Measurements from ENCODE around the gene NKIRAS1.
"Not testable (repeated sequence)": the region's sequence is repeated elsewhere in the genome, so short reads cannot be mapped to it uniquely, and the experiment has no call there.

NKIRAS1 gene

DNA sequence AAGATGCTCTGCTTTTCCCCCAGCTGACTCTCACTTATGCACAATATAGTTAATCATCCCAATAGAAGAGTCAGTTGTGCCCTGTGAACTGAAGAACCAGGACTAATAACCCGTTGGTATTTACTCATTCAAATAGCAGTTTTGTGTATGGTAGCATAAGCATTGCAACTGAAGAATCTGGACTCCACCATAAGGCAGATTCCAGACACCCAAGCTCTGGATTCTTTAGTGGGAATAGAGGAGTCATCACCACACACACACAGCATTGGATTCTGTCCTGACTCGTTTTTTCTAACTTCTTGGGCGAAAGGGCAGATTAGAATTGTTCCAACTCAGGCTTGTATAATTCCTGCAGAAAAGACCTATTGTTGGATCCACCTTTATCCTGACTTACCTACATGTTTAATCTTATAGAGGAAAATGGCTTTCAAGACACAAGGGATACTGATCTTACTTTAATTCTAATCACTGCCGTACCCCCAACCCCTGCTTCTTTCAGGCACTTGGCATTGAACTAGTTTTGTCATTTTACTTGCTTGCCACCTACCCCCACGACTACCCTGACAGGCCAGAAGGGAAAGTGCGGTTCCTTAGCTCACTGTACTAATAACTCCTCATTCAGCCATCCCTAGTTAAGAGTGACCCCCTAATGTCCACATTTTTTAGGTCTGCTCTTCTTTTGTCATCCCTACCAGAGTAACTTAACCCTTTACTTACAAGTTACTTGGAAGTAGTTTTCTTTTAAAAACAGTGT lies 42.3 kb downstream of the NKIRAS1 start:
- Histone ChIP-seq H3K36me3 (peaks cover 29 to 62% (median 46%) of the 10 kb centered on the region in 11 experiments), H3K27me3 (no peaks in the 10 kb centered on the region), H3K4me1 (peaks cover 0 to 8% (median 0%) of the 10 kb centered on the region in 10 experiments; a peak in 3 of 20 replicates), H4K20me1 (peaks cover 51 to 84% (median 73%) of the 10 kb centered on the region in 11 experiments; a peak in 20 of 22 replicates), H3K4me3 (no peak overlapping the region), H3K9me3 (replicated peaks in 1 of 11) (peaks cover 0 to 46% (median 35%) of the 10 kb centered on the region in 11 experiments; a peak in 19 of 22 replicates), H3K4me2 (no peak overlapping the region), H3K27ac (no peak overlapping the region), H3K9ac (no peak overlapping the region)
- no peak for TF ChIP-seq Cebpa-rat (IDR thresholded peaks at IDR 0.05)

GRCh38 chr3:23873941-23874340 lies 42.8 kb downstream of the NKIRAS1 start:
- peaks cover 26 to 60% (median 45%) of the 10 kb centered on the region in 11 experiments for H3K36me3 ChIP-seq
- no peak overlapping the region for H3K4me3 ChIP-seq
- peaks cover 0 to 8% (median 0%) of the 10 kb centered on the region in 10 experiments; a peak in 3 of 20 replicates for H3K4me1 ChIP-seq
- no peak overlapping the region for H3K27ac ChIP-seq
- peaks cover 51 to 84% (median 69%) of the 10 kb centered on the region in 11 experiments; a peak in 20 of 22 replicates for H4K20me1 ChIP-seq
- no peaks in the 10 kb centered on the region for H3K27me3 ChIP-seq
- H3K9ac ChIP-seq, result no peak overlapping the region
- peaks cover 0 to 46% (median 37%) of the 10 kb centered on the region in 11 experiments; a peak in 19 of 22 replicates for H3K9me3 ChIP-seq (replicated peaks in 1 of 11)
- no peak overlapping the region for H3K4me2 ChIP-seq
- TF ChIP-seq Cebpa-rat (IDR thresholded peaks at IDR 0.05), result no peak

DNA sequence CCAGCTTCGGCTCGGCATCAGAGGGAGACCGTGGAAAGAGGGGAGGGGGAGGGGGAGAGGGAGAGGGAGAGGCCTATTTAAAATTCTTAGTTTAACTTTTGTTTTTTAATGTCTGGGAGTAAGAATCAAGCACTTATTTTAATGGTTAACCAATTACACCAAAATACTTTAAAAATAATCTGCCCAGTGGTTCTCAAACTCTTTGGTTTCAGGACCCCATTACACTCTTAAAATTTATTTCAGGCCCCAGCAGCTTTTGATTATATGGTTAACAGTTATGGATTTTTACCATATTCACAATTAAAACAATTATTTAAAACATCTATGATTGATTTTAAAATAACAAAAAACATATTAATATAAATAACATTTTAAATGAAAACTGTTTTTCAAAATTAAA lies 44.5 kb downstream of the NKIRAS1 start:
- Histone ChIP-seq H3K27me3 (no peaks in the 10 kb centered on the region), H3K4me1 (peaks cover 0 to 8% (median 0%) of the 10 kb centered on the region in 10 experiments; a peak in 3 of 20 replicates), H3K9me3 (replicated peaks in 1 of 11) (peaks cover 0 to 39% (median 23%) of the 10 kb centered on the region in 11 experiments; a peak in 19 of 22 replicates), H3K4me3 (no peak overlapping the region), H4K20me1 (peaks cover 39 to 84% (median 67%) of the 10 kb centered on the region in 11 experiments; a peak in 20 of 22 replicates), H3K36me3 (peaks cover 11 to 58% (median 35%) of the 10 kb centered on the region in 11 experiments; a peak in 21 of 22 replicates), H3K4me2 (no peak overlapping the region), H3K27ac (no peak overlapping the region), H3K9ac (no peak overlapping the region)
- no peak for TF ChIP-seq Cebpa-rat (IDR thresholded peaks at IDR 0.05)

GRCh38 chr3:23871361-23871760 lies 45.4 kb downstream of the NKIRAS1 start:
- Histone ChIP-seq H4K20me1 (peaks cover 39 to 84% (median 67%) of the 10 kb centered on the region in 11 experiments; a peak in 20 of 22 replicates), H3K36me3 (peaks cover 8 to 49% (median 26%) of the 10 kb centered on the region in 11 experiments; a peak in 20 of 22 replicates), H3K9me3 (replicated peaks in 1 of 11) (peaks cover 0 to 30% (median 18%) of the 10 kb centered on the region in 11 experiments; a peak in 19 of 22 replicates)
- not testable (repeated sequence) for H3K4me2 ChIP-seq, H3K27ac ChIP-seq, H3K4me1 ChIP-seq, H3K9ac ChIP-seq, H3K27me3 ChIP-seq, H3K4me3 ChIP-seq

GRCh38 chr3:23870663-23871043 lies 46.1 kb downstream of the NKIRAS1 start:
- Histone ChIP-seq H4K20me1 (peaks cover 39 to 84% (median 67%) of the 10 kb centered on the region in 11 experiments), H3K4me1 (peaks cover 0 to 14% (median 7%) of the 10 kb centered on the region in 10 experiments; a peak in 13 of 20 replicates), H3K9me3 (replicated peaks in 1 of 11) (peaks cover 0 to 30% (median 18%) of the 10 kb centered on the region in 11 experiments; a peak in 19 of 22 replicates), H3K36me3 (peaks cover 9 to 47% (median 32%) of the 10 kb centered on the region in 11 experiments; a peak in 21 of 22 replicates)
- H3K27ac ChIP-seq, H3K4me3 ChIP-seq, H3K4me2 ChIP-seq, H3K9ac ChIP-seq, H3K27me3 ChIP-seq: not testable (repeated sequence)

DNA sequence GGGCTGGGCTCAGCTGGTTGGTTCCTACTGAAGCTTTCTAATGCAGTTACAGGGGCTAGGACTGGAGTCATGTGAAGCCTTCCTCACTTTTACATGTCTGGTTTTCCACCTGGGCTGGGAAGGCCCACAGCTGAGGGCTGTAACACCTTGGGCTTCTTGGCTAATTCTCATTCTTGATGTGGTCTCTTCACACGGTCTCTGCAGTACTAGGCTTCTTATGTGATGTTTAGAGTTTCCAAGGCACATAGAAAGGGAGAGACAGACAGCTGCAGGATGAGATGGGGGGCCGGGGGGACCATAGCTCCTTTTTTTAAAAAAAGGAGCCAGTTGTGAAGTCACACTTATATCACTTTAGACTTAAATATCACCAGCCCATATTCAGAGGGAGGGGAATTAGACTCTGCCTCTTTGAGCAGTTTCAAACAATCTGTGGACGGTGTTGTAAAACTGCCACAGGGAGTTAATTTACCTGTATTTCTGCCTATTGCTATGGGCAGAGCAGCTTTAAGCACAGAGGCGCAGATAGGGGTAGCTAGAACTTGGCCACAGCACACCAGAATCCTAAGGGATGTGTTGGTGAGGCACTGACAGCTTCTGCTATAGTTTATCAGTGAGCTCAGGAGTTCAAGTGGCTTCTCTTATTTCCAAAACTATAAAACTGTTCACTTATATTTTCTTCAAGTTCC lies 46.7 kb downstream of the NKIRAS1 start:
- Histone ChIP-seq H3K36me3 (peaks cover 15 to 45% (median 37%) of the 10 kb centered on the region in 11 experiments; a peak in 21 of 22 replicates), H4K20me1 (peaks cover 42 to 84% (median 67%) of the 10 kb centered on the region in 11 experiments), H3K4me1 (peaks cover 0 to 20% (median 12%) of the 10 kb centered on the region in 10 experiments; a peak in 14 of 20 replicates), H3K4me2 (no peak overlapping the region), H3K9ac (no peak overlapping the region), H3K27ac (no peak overlapping the region), H3K4me3 (no peak overlapping the region), H3K9me3 (replicated peaks in 1 of 11) (peaks cover 0 to 30% (median 18%) of the 10 kb centered on the region in 11 experiments; a peak in 19 of 22 replicates), H3K27me3 (no peaks in the 10 kb centered on the region)
- no peak for TF ChIP-seq Cebpa-rat (IDR thresholded peaks at IDR 0.05)

DNA sequence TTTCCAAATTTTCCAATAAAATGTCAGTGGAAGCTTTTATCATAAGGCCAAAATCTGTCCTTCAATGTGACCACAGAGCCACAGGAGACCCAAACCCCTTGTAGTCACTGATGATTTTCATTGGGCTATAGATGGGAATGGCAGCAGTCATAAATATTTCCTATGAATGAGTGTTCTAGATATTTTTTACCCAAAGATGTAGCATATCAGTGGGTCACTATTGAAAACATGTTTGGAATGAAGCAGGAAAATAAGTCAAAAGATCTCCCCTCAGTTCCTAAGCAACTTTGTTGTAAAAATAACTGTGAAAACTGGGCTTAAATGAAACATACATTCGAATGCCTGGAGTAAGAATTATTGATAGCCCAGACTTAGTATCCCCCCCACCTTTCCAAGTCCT lies 49.0 kb downstream of the NKIRAS1 start:
- H3K9me3 ChIP-seq (replicated peaks in 1 of 11), result peaks cover 0 to 30% (median 18%) of the 10 kb centered on the region in 11 experiments; a peak in 19 of 22 replicates
- no peak overlapping the region for H3K4me3 ChIP-seq
- H3K36me3 ChIP-seq, result peaks cover 27 to 67% (median 50%) of the 10 kb centered on the region in 11 experiments; a peak in 21 of 22 replicates
- H3K9ac ChIP-seq, result no peak overlapping the region
- no peak overlapping the region for H3K27ac ChIP-seq
- H3K27me3 ChIP-seq, result no peaks in the 10 kb centered on the region
- peaks cover 0 to 34% (median 15%) of the 10 kb centered on the region in 10 experiments; a peak in 14 of 20 replicates for H3K4me1 ChIP-seq
- H3K4me2 ChIP-seq, result no peak overlapping the region
- H4K20me1 ChIP-seq, result peaks cover 37 to 84% (median 69%) of the 10 kb centered on the region in 11 experiments
- TF ChIP-seq Cebpa-rat (IDR thresholded peaks at IDR 0.05), result no peak

- H3K36me3 ChIP-seq, result peaks cover 32 to 71% (median 54%) of the 10 kb centered on the region in 11 experiments; a peak in 21 of 22 replicates
- H4K20me1 ChIP-seq, result peaks cover 39 to 84% (median 70%) of the 10 kb centered on the region in 11 experiments
- no peak overlapping the region for H3K4me2 ChIP-seq
- H3K27me3 ChIP-seq, result no peaks in the 10 kb centered on the region
- H3K9ac ChIP-seq, result no peak overlapping the region
- no peak overlapping the region for H3K27ac ChIP-seq
- H3K4me1 ChIP-seq, result peaks cover 0 to 34% (median 15%) of the 10 kb centered on the region in 10 experiments; a peak in 14 of 20 replicates
- no peak for TF ChIP-seq Cebpa-rat (IDR thresholded peaks at IDR 0.05)
- H3K9me3 ChIP-seq (replicated peaks in 1 of 11), result peaks cover 0 to 30% (median 18%) of the 10 kb centered on the region in 11 experiments; a peak in 19 of 22 replicates
- H3K4me3 ChIP-seq, result no peak overlapping the region
These were observed 49.4 kb downstream of the NKIRAS1 start for GRCh38 chr3:23867400-23867799.
